ENCODE data around the gene CLIC2.

Gene CLIC2

DNA sequence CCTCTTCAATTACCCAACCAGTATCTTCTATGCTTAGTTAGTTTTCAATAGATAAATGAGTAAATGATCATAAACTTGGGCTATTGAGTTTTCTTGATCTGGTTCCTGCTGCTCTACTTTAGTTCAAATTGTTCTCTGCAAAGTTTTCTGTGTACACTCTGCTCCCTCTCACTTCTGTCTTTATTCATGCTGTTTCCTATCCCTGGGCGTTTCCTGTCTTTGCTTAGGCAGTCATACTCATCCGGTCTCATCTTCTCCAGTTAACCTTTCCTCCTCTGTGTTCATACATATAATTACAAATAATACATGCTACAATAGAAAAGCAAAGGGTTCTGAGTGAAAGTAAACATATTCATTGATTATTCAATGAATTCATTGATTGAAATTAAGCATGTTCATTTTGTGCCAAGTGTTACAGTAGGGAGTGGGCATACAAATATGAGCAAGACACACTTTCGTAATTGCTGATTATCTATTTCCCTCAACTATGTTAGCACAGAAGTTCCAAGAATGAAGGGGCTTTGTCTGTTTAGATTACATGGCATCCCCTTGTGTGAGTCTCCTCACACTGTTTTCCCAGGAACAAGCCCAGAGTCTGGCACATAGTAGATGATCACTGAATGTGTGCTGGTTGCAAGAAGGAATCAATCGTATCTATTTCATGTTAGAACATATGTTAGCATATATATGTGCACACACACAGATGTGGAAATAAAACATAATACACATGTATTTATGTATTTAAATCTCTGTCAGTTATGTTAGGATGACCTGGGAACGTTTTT is 71.3 kb downstream of the CLIC2 start:
- no peak for DNase-seq (ENCODE audit: low spot score)

DNA sequence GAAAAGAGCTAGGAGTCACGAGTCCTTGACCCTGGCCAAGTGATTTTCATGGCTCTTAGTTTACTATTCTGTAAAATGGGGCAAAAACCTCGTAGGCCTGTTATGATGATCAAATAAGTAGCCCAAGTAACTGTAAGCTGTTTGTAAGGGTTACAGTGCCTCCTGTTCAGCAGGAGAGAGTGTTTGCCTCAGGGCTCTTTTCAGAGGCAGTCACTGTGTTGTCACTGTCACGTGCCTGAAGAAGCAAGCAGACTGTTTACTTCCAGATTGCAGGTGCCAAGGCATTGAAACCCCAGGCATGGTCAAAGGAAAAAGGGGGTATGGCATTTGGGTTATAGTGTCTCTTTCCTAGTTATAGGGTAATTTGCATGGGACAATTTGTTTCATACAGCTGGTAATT is 74.7 kb downstream of the CLIC2 start:
- DNase-seq (ENCODE audit: low spot score) = no peak

DNA sequence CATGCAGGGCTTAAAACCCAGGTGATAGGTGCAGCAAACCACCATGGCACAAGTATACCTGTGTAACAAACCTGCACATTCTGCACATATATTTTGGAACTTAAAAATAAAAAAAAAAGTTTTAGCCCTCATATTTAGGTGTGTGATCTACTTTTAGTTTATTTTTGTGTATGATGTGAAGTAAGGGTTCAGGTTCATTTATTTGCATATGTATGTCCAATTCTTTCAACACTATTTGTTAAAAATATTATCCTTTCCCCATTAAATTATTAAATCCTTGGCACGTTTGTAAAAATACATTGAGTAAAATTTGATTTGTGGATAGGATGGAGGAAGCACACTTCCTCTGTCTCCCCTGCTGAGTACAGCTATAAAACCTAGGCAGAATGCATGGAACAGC is 83.0 kb downstream of the CLIC2 start:
- DNase-seq (ENCODE audit: low spot score) = no peak

DNA sequence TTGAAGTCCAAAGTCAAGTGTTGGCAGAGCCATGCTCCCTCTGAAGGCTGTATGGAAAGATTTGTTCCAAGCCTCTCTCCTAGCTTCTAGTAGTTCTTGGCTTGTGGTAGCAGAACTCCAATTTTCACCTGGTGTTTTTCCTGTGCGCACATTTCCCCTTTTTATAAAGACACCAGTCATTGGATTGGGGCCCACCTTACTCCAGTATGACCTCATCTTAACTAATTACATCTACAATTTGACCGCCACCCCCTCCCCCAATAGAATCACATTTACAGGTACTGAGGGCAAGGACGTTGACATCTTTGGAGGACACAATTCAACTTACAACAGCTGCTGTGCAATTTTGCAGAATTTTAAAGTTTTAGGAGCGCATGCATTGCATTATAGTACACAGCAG is 86.9 kb downstream of the CLIC2 start:
- no peak for DNase-seq (ENCODE audit: low spot score)

DNA sequence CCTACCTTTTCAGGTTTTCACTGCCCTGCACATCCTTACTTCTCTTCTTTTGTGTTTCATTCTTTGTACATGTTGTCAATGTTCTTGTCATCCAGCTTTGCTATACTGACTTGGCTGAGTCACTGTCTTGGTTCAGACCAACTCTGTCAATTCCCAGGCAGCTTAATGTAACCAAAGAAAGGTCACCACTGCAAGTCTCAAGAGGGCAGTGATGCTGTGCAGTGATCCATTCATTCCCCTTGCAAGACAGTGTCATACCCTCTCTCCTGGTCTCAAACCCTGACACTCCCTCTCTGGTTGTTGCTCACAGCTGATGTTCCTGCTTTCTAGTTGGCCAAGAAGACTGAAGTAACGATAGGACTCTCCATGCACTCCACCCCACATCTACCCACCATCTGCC is 87.7 kb downstream of the CLIC2 start:
- no peak for DNase-seq (ENCODE audit: low spot score)

DNA sequence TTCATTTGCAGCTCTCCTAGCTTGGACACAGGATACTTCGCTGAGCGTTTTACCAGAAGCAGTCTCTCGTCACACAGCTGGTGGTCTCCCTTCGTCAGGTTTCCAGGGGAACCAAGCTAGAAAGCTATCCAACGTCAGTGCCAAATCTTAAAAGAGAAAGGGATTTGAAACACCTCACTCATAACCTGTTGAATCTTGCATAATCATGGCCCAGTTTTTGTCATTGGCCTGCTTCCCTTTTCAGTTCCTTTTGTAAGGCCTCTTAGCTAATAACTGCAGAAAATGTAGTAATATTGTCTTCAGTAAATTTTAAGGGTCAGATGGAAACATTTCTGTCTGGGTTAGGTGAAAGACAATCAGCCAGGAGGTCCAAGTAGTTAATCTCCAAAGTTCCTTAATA is 92.1 kb downstream of the CLIC2 start:
- no peak for DNase-seq (ENCODE audit: low spot score)

DNA sequence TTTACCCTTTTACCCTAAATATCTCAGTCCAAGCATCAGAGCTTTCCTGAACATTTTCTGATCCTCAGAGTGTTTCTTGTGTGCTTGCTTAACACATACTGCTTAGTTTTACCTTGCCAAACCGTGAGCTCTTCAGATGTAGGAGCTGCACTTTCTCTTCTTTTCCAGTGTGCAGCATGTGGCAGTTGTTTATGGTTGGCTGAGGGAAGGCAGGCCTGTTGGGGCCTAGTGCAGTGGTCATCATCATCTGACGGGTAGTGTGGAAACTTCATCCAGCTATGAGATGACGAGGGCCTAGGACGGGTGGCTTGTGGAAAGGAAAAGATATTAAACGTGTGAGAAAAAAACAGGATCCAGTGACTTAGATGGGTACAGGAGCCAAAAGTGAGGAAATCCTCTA is 96.7 kb downstream of the CLIC2 start:
- no peak for DNase-seq (ENCODE audit: low spot score)

DNA sequence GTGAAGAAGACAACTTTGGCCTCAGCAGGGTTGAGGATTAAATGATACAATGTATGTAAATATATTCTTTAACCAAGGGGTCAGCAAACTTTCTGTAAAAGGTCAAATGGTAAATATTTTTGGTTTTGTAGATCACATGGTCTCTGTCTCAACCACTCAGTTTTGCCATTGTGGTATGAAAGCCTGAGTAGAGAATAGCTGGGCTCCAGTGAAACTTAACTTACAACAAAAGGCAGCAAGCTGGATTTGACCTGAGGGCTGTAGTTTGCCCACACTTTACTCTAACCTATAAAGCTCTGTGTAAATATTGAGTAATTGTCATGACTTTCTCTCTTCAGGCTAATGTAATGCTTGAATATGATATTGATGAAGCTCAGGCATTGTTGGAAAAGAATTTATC is 98.5 kb downstream of the CLIC2 start:
- DNase-seq (ENCODE audit: low spot score) = no peak

DNA sequence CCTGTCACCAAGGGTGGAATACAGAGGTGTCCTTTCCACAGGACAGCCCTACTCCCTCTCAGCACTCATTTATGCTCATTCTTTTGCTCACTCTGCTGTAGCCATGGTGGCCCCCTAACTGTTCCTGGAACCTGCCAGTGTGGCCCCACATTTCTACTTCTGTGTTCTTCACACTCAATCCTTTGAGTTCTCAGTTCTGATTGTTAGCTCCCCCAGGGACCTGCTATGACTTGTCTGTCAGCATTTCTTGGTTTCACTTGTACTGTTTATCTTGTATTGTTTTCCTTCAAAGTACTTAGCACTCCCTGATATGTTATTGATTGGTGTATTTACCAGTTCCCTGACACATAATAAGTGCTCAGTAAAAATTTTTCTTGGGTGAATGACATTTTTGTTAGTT is 103.3 kb downstream of the CLIC2 start:
- no peak for DNase-seq (ENCODE audit: low spot score)
